HG03565 (cell line): Measurements from ENCODE around the gene PTCHD1.
A peak's percentile ranks its signal among the peaks of the same experiment; 100 is the strongest.

ENCODE experiments used
- ATAC-seq: cut with Tn5 transposase; IDR thresholded peaks from one replicate; pipeline ENCODE4 v1.9.1; 2021; ENCODE audit warnings: mild to moderate bottlenecking, moderate library complexity; ENCODE audit not compliant: unreplicated experiment

The PTCHD1 gene

GRCh38 chrX:23334848-23335599, at the start of gene PTCHD1:
TSS of gene PTCHD1 (plus strand) at chrX:23334849. CDS start at chrX:23334876, 27 bp downstream.
- ATAC-seq: no peak

GRCh38 chrX:23286731-23287130, 47.9 kb upstream of the PTCHD1 start:
- no peak for ATAC-seq

- no peak for ATAC-seq
Measured at GRCh38 chrX:23287191-23287725, 47.4 kb upstream of the PTCHD1 start.

- ATAC-seq: no peak
Measured at GRCh38 chrX:23292354-23292987, 42.2 kb upstream of the PTCHD1 start.

GRCh38 chrX:23292988-23293651, 41.5 kb upstream of the PTCHD1 start:
- ATAC-seq: no peak

- no peak for ATAC-seq
Measured at GRCh38 chrX:23304881-23305280, 29.8 kb upstream of the PTCHD1 start.

GRCh38 chrX:23311731-23312130, 22.9 kb upstream of the PTCHD1 start:
- no peak for ATAC-seq

- no peak for ATAC-seq
Measured at GRCh38 chrX:23312136-23312535, 22.5 kb upstream of the PTCHD1 start.

GRCh38 chrX:23317799-23318724, 16.6 kb upstream of the PTCHD1 start:
- ATAC-seq: peak; percentile 43

- ATAC-seq: no peak
Measured at GRCh38 chrX:23327104-23327503, 7.5 kb upstream of the PTCHD1 start.

GRCh38 chrX:23331701-23332100, 2.9 kb upstream of the PTCHD1 start:
- ATAC-seq: no peak

- ATAC-seq: no peak
Measured at GRCh38 chrX:23332101-23332887, 2.4 kb upstream of the PTCHD1 start.

- no peak for ATAC-seq
Measured at GRCh38 chrX:23332888-23333821, 1.5 kb upstream of the PTCHD1 start.

- ATAC-seq: no peak
Measured at GRCh38 chrX:23333842-23334520, 668 bp upstream of the PTCHD1 start.

- no peak for ATAC-seq
Measured at GRCh38 chrX:23334521-23334847, 165 bp upstream of the PTCHD1 start.

GRCh38 chrX:23338334-23338733, 3.7 kb downstream of the PTCHD1 start:
- ATAC-seq: no peak

- ATAC-seq: no peak
Measured at GRCh38 chrX:23341452-23341851, 6.8 kb downstream of the PTCHD1 start.

- ATAC-seq: no peak
Measured at GRCh38 chrX:23344238-23344903, 9.7 kb downstream of the PTCHD1 start.
